ENCODE results near the gene CCL7.

- TF ChIP-seq, protein P1, sequence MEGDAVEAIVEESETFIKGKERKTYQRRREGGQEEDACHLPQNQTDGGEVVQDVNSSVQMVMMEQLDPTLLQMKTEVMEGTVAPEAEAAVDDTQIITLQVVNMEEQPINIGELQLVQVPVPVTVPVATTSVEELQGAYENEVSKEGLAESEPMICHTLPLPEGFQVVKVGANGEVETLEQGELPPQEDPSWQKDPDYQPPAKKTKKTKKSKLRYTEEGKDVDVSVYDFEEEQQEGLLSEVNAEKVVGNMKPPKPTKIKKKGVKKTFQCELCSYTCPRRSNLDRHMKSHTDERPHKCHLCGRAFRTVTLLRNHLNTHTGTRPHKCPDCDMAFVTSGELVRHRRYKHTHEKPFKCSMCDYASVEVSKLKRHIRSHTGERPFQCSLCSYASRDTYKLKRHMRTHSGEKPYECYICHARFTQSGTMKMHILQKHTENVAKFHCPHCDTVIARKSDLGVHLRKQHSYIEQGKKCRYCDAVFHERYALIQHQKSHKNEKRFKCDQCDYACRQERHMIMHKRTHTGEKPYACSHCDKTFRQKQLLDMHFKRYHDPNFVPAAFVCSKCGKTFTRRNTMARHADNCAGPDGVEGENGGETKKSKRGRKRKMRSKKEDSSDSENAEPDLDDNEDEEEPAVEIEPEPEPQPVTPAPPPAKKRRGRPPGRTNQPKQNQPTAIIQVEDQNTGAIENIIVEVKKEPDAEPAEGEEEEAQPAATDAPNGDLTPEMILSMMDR (IDR thresholded peaks at IDR 0.05) = no peak
- TF ChIP-seq POLR2AphosphoS5 (IDR thresholded peaks at IDR 0.05) (no peak), POLR2A (IDR thresholded peaks at IDR 0.05) (no peak)
Observed at GRCh38 chr17:34225046-34225445, 45.0 kb upstream of the CCL7 start.

Data from suprapubic skin (tissue), 4 donors.